HL-60 (cell line): ENCODE results near the gene SURF2.

Experiments
- CTCF ChIP-seq: IDR thresholded peaks from one replicate; pipeline ENCODE4 v1.5.1; 2011; ENCODE audit warnings: low read length, control low read depth, inconsistent platforms; ENCODE audit not compliant: insufficient read depth
- GABPA ChIP-seq: IDR thresholded peaks from 2 replicates; pipeline ENCODE4 v1.6.1; 2012; ENCODE audit warnings: low read depth
- POLR2AphosphoS5 ChIP-seq: IDR thresholded peaks from 2 replicates; pipeline ENCODE4 v1.6.1; 2012; ENCODE audit warnings: low read depth
- REST ChIP-seq: IDR thresholded peaks from 2 replicates; pipeline ENCODE4 v1.6.1; 2012; ENCODE audit warnings: low read depth; ENCODE audit not compliant: insufficient replicate concordance
- SPI1 ChIP-seq: IDR thresholded peaks from 2 replicates; pipeline ENCODE4 v1.6.1; 2012; ENCODE audit warnings: low read depth, mild to moderate bottlenecking, borderline replicate concordance

- no peak for TF ChIP-seq CTCF
- TF ChIP-seq REST = no peak
- TF ChIP-seq GABPA = no peak
- TF ChIP-seq POLR2AphosphoS5 = no peak
- no peak for TF ChIP-seq SPI1
Measured at GRCh38 chr9:133402689-133403088, 46.3 kb downstream of the SURF2 start.
